ENCODE data around the gene RAC3.

Gene RAC3

GRCh38 chr17:82081966-82082365 lies 50.5 kb downstream of the RAC3 start:
- Histone ChIP-seq H3K27me3 (ENCODE audit: insufficient read depth, low read depth) (no peaks in the 10 kb centered on the region), H4K20me1 (ENCODE audit: insufficient read depth) (no peaks in the 10 kb centered on the region), H3K4me1 (ENCODE audit: low read depth, poor library complexity, severe bottlenecking) (no peaks in the 10 kb centered on the region), H3K27ac (no peak overlapping the region), H3K36me3 (ENCODE audit: insufficient read depth) (peaks cover 35% of the 10 kb centered on the region; the same call in 1 of the 2 replicates), H3K4me2 (no peak overlapping the region), H3K4me3 (IDR thresholded peaks at IDR 0.05; ENCODE audit: insufficient read depth, low read depth, low read length) (no peak overlapping the region), H3K79me2 (ENCODE audit: insufficient read depth, low read depth) (no peaks in the 10 kb centered on the region), H2AFZ (ENCODE audit: low read depth) (no peak overlapping the region), H3K9ac (no peak overlapping the region)
- no peak for TF ChIP-seq CTCF (conservative IDR thresholded peaks at IDR 0.05; ENCODE audit: low read depth, low read length)

- H2AFZ ChIP-seq (ENCODE audit: low read depth): no peak overlapping the region
- no peak overlapping the region for H3K4me2 ChIP-seq
- H3K9ac ChIP-seq: no peak overlapping the region
- no peaks in the 10 kb centered on the region for H3K4me1 ChIP-seq (ENCODE audit: low read depth, poor library complexity, severe bottlenecking)
- no peaks in the 10 kb centered on the region for H3K27me3 ChIP-seq (ENCODE audit: insufficient read depth, low read depth)
- no peaks in the 10 kb centered on the region for H3K79me2 ChIP-seq (ENCODE audit: insufficient read depth, low read depth)
- H3K4me3 ChIP-seq (IDR thresholded peaks at IDR 0.05; ENCODE audit: insufficient read depth, low read depth, low read length): no peak overlapping the region
- TF ChIP-seq CTCF (conservative IDR thresholded peaks at IDR 0.05; ENCODE audit: low read depth, low read length): no peak
- H4K20me1 ChIP-seq (ENCODE audit: insufficient read depth): no peaks in the 10 kb centered on the region
- H3K27ac ChIP-seq: no peak overlapping the region
- peaks cover 35% of the 10 kb centered on the region; the same call in 1 of the 2 replicates for H3K36me3 ChIP-seq (ENCODE audit: insufficient read depth)
Measured at GRCh38 chr17:82082456-82082855, 51.0 kb downstream of the RAC3 start.

GRCh38 chr17:82083009-82083408 lies 51.5 kb downstream of the RAC3 start:
- TF ChIP-seq CTCF (conservative IDR thresholded peaks at IDR 0.05; ENCODE audit: low read depth, low read length): no peak
- no peak overlapping the region for H3K4me3 ChIP-seq (IDR thresholded peaks at IDR 0.05; ENCODE audit: insufficient read depth, low read depth, low read length)
- no peaks in the 10 kb centered on the region for H3K4me1 ChIP-seq (ENCODE audit: low read depth, poor library complexity, severe bottlenecking)
- no peak overlapping the region for H3K4me2 ChIP-seq
- H3K79me2 ChIP-seq (ENCODE audit: insufficient read depth, low read depth): no peaks in the 10 kb centered on the region
- H3K36me3 ChIP-seq (ENCODE audit: insufficient read depth): peaks cover 35% of the 10 kb centered on the region; the same call in 1 of the 2 replicates
- H4K20me1 ChIP-seq (ENCODE audit: insufficient read depth): no peaks in the 10 kb centered on the region
- H3K27me3 ChIP-seq (ENCODE audit: insufficient read depth, low read depth): no peaks in the 10 kb centered on the region
- no peak overlapping the region for H3K9ac ChIP-seq
- H2AFZ ChIP-seq (ENCODE audit: low read depth): no peak overlapping the region
- no peak overlapping the region for H3K27ac ChIP-seq

Measured in KMS-11 (cell line).